ENCODE data around the gene ITPR1.

DNA sequence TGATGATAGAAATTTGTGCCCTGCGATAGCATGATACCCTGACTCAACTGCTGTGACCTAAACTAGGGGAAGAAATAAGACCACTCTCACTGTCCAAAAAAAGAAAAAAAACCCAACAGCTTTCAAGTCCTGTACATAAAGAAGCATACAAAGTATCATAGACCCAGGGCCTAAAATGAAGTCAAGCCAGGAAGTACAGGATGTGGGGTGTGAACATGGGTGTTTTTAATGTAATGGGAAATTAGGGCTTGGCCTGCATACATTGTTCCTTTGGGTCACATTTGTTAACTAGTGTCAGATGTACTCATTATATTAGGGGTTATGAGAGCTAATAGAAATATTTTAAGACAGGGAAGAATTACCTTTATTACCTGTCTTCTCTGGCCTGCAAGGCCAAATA is 285.6 kb downstream of the ITPR1 start:
- TF ChIP-seq, protein P1, sequence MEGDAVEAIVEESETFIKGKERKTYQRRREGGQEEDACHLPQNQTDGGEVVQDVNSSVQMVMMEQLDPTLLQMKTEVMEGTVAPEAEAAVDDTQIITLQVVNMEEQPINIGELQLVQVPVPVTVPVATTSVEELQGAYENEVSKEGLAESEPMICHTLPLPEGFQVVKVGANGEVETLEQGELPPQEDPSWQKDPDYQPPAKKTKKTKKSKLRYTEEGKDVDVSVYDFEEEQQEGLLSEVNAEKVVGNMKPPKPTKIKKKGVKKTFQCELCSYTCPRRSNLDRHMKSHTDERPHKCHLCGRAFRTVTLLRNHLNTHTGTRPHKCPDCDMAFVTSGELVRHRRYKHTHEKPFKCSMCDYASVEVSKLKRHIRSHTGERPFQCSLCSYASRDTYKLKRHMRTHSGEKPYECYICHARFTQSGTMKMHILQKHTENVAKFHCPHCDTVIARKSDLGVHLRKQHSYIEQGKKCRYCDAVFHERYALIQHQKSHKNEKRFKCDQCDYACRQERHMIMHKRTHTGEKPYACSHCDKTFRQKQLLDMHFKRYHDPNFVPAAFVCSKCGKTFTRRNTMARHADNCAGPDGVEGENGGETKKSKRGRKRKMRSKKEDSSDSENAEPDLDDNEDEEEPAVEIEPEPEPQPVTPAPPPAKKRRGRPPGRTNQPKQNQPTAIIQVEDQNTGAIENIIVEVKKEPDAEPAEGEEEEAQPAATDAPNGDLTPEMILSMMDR (IDR thresholded peaks at IDR 0.05), result no peak
- no peak for TF ChIP-seq POLR2A (IDR thresholded peaks at IDR 0.05)
